Spleen (tissue), 7 donors: Measurements from ENCODE around the gene RNF138.

Experiments
- POLR2A ChIP-seq, 3 donors: fragments of 450-650 bp; IDR thresholded peaks; one replicate each; pipeline ENCODE4 v1.5.1; 2017; ENCODE audit warnings: antibody characterized with exemption in 3 of 3, mild to moderate bottlenecking in 1 of 3
- POLR2AphosphoS5 ChIP-seq, 3 donors: sonication (generic); formaldehyde crosslinking; IDR thresholded peaks; one replicate each; pipeline ENCODE4 v1.5.1; 2017; ENCODE audit warnings: antibody characterized with exemption in 3 of 3
- TF ChIP-seq, protein P1 (sequence below), 11 experiments: fragments of 200-600 bp in 7 of 11; fragments of 450-650 bp in 4 of 11; sonication (generic) in 4 of 11; IDR thresholded peaks in 8 of 11; conservative IDR thresholded peaks in 3 of 11; 1 replicate in 7 of 11; 2 replicates in 4 of 11; pipeline versions ENCODE4 v1.4.0 to v1.8.0; 2016 to 2021; ENCODE audit warnings: antibody characterized with exemption in 11 of 11, inconsistent platforms in 4 of 11, mild to moderate bottlenecking in 1 of 11
- donor health status: DM: no; HTN: no; CAD: no; lungs with moderate emphysema.
- donor health status: DM: no; HTN: no; CAD: no.
- donor health status: DM: no; HTN: no; CAD: no.

- TF ChIP-seq, protein P1, sequence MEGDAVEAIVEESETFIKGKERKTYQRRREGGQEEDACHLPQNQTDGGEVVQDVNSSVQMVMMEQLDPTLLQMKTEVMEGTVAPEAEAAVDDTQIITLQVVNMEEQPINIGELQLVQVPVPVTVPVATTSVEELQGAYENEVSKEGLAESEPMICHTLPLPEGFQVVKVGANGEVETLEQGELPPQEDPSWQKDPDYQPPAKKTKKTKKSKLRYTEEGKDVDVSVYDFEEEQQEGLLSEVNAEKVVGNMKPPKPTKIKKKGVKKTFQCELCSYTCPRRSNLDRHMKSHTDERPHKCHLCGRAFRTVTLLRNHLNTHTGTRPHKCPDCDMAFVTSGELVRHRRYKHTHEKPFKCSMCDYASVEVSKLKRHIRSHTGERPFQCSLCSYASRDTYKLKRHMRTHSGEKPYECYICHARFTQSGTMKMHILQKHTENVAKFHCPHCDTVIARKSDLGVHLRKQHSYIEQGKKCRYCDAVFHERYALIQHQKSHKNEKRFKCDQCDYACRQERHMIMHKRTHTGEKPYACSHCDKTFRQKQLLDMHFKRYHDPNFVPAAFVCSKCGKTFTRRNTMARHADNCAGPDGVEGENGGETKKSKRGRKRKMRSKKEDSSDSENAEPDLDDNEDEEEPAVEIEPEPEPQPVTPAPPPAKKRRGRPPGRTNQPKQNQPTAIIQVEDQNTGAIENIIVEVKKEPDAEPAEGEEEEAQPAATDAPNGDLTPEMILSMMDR (IDR thresholded peaks at IDR 0.05 in 8 of 11, conservative IDR thresholded peaks at IDR 0.05 in 3 of 11), result no peak
- no peak for TF ChIP-seq POLR2A (IDR thresholded peaks at IDR 0.05)
- no peak for TF ChIP-seq POLR2AphosphoS5 (IDR thresholded peaks at IDR 0.05)
These were observed 24.1 kb upstream of the RNF138 start for GRCh38 chr18:32067375-32068167.
